Neural progenitor cell (in vitro differentiated cells): ENCODE measurements around the gene SNX21.

ENCODE experiments used
- CTCF ChIP-seq: fragments of 200-600 bp; sonication (generic); IDR thresholded peaks from 2 replicates; pipeline ENCODE4 v1.5.1; 2017; ENCODE audit warnings: antibody characterized with exemption, mild to moderate bottlenecking
- EZH2 ChIP-seq: fragments of 200-600 bp; sonication (generic); IDR thresholded peaks from 2 replicates; pipeline ENCODE4 v1.6.1; 2017; ENCODE audit warnings: antibody characterized with exemption, mild to moderate bottlenecking, moderate library complexity
- EZH2phosphoT487 ChIP-seq: fragments of 200-600 bp; sonication (generic); IDR thresholded peaks from 2 replicates; pipeline ENCODE4 v1.6.1; 2017; ENCODE audit warnings: antibody characterized with exemption

GRCh38 chr20:45852326-45852725 lies 18.7 kb downstream of the SNX21 start:
- TF ChIP-seq CTCF (no peak), EZH2 (no peak), EZH2phosphoT487 (no peak)
